Measurements from ENCODE around the gene SMCO4.

DNA sequence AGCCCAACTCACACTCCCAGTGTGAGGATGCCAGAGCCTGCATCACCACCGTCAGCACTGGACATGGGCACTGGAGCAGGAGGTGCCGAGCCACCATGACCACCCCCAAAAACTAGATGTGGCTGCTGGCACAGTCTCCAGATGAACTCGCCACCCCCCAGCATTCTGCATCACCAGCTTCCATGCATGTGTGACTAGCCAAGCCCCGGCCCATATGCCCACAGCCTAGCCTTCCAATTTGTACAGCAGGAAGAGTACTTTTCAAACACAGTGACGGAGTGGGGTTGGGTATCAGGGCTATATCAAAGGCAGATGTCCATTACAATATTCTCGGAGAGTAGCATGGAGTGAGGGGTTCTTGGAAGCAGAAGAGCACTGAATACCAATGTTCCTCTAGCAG lies 62.9 kb downstream of the SMCO4 start:
- TF ChIP-seq POLR2AphosphoS5 (IDR thresholded peaks at IDR 0.05; ENCODE audit: low read depth, low read length) (no peak), TAF1 (IDR thresholded peaks at IDR 0.05; ENCODE audit: low read depth, low read length) (no peak), SRF (IDR thresholded peaks at IDR 0.05; ENCODE audit: low read depth, low read length) (no peak), EGR1 (IDR thresholded peaks at IDR 0.05; ENCODE audit: borderline replicate concordance, low read depth, low read length) (no peak), SP2 (IDR thresholded peaks at IDR 0.05; ENCODE audit: low read length) (no peak), YY1 (IDR thresholded peaks at IDR 0.05; ENCODE audit: low read depth, low read length) (no peak), CBX5 (IDR thresholded peaks at IDR 0.05; ENCODE audit: low read depth, low read length) (no peak), SUZ12 (IDR thresholded peaks at IDR 0.05; ENCODE audit: low read length) (no peak)
- TF ChIP-seq, protein P1, sequence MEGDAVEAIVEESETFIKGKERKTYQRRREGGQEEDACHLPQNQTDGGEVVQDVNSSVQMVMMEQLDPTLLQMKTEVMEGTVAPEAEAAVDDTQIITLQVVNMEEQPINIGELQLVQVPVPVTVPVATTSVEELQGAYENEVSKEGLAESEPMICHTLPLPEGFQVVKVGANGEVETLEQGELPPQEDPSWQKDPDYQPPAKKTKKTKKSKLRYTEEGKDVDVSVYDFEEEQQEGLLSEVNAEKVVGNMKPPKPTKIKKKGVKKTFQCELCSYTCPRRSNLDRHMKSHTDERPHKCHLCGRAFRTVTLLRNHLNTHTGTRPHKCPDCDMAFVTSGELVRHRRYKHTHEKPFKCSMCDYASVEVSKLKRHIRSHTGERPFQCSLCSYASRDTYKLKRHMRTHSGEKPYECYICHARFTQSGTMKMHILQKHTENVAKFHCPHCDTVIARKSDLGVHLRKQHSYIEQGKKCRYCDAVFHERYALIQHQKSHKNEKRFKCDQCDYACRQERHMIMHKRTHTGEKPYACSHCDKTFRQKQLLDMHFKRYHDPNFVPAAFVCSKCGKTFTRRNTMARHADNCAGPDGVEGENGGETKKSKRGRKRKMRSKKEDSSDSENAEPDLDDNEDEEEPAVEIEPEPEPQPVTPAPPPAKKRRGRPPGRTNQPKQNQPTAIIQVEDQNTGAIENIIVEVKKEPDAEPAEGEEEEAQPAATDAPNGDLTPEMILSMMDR (IDR thresholded peaks at IDR 0.05; ENCODE audit: control extremely low read depth in 1 of 3, insufficient read depth in 1 of 3, low read depth in 1 of 3, low read length in 3 of 3): no peak
